ENCODE data around the gene RAPGEF5.

RAPGEF5 gene

GRCh38 chr7:22346383-22347107, 10.4 kb downstream of the RAPGEF5 start:
- DNase-seq (ENCODE audit: low read depth), result no peak

GRCh38 chr7:22344655-22345054, 12.3 kb downstream of the RAPGEF5 start:
- no peak for DNase-seq (ENCODE audit: low read depth)

GRCh38 chr7:22343612-22344011, 13.3 kb downstream of the RAPGEF5 start:
- no peak for DNase-seq (ENCODE audit: low read depth)

- no peak for DNase-seq (ENCODE audit: low read depth)
Observed at GRCh38 chr7:22343071-22343470, 13.9 kb downstream of the RAPGEF5 start.

- no peak for DNase-seq (ENCODE audit: low read depth)
Observed at GRCh38 chr7:22339725-22340390, 17.1 kb downstream of the RAPGEF5 start.

- no peak for DNase-seq (ENCODE audit: low read depth)
Observed at GRCh38 chr7:22338877-22339276, 18.1 kb downstream of the RAPGEF5 start.

GRCh38 chr7:22338411-22338810, 18.5 kb downstream of the RAPGEF5 start:
- no peak for DNase-seq (ENCODE audit: low read depth)

- DNase-seq (ENCODE audit: low read depth), result no peak
Observed at GRCh38 chr7:22333680-22334141, 23.2 kb downstream of the RAPGEF5 start.

GRCh38 chr7:22332461-22332870, 24.5 kb downstream of the RAPGEF5 start:
- DNase-seq (ENCODE audit: low read depth), result no peak

GRCh38 chr7:22331704-22332103, 25.2 kb downstream of the RAPGEF5 start:
- no peak for DNase-seq (ENCODE audit: low read depth)

- no peak for DNase-seq (ENCODE audit: low read depth)
Observed at GRCh38 chr7:22330903-22331302, 26.1 kb downstream of the RAPGEF5 start.

- DNase-seq (ENCODE audit: low read depth), result no peak
Observed at GRCh38 chr7:22329816-22330524, 27.0 kb downstream of the RAPGEF5 start.

- no peak for DNase-seq (ENCODE audit: low read depth)
Observed at GRCh38 chr7:22326181-22326580, 30.8 kb downstream of the RAPGEF5 start.

GRCh38 chr7:22325671-22326070, 31.3 kb downstream of the RAPGEF5 start:
- no peak for DNase-seq (ENCODE audit: low read depth)

GRCh38 chr7:22323714-22324113, 33.2 kb downstream of the RAPGEF5 start:
- no peak for DNase-seq (ENCODE audit: low read depth)

GRCh38 chr7:22320416-22320815, 36.5 kb downstream of the RAPGEF5 start:
- DNase-seq (ENCODE audit: low read depth), result no peak

- DNase-seq (ENCODE audit: low read depth), result no peak
Observed at GRCh38 chr7:22319424-22320403, 37.2 kb downstream of the RAPGEF5 start.

GRCh38 chr7:22318376-22318775, 38.6 kb downstream of the RAPGEF5 start:
- DNase-seq (ENCODE audit: low read depth), result no peak

GRCh38 chr7:22317632-22318031, 39.3 kb downstream of the RAPGEF5 start:
- DNase-seq (ENCODE audit: low read depth), result no peak

- no peak for DNase-seq (ENCODE audit: low read depth)
Observed at GRCh38 chr7:22316914-22317313, 40.0 kb downstream of the RAPGEF5 start.

- no peak for DNase-seq (ENCODE audit: low read depth)
Observed at GRCh38 chr7:22307816-22308215, 49.1 kb downstream of the RAPGEF5 start.

- DNase-seq (ENCODE audit: low read depth), result no peak
Observed at GRCh38 chr7:22305706-22306105, 51.2 kb downstream of the RAPGEF5 start.
